HG02610 (cell line): ENCODE data around the gene HOXA7.

Experiments
- ATAC-seq: cut with Tn5 transposase; IDR thresholded peaks from one replicate; pipeline ENCODE4 v1.9.1; 2021; ENCODE audit warnings: mild to moderate bottlenecking, moderate library complexity; ENCODE audit not compliant: unreplicated experiment

HOXA7 gene

GRCh38 chr7:27110186-27111031, 46.1 kb downstream of the HOXA7 start:
- no peak for ATAC-seq

- no peak for ATAC-seq
Measured at GRCh38 chr7:27109466-27110185, 46.8 kb downstream of the HOXA7 start.

DNA sequence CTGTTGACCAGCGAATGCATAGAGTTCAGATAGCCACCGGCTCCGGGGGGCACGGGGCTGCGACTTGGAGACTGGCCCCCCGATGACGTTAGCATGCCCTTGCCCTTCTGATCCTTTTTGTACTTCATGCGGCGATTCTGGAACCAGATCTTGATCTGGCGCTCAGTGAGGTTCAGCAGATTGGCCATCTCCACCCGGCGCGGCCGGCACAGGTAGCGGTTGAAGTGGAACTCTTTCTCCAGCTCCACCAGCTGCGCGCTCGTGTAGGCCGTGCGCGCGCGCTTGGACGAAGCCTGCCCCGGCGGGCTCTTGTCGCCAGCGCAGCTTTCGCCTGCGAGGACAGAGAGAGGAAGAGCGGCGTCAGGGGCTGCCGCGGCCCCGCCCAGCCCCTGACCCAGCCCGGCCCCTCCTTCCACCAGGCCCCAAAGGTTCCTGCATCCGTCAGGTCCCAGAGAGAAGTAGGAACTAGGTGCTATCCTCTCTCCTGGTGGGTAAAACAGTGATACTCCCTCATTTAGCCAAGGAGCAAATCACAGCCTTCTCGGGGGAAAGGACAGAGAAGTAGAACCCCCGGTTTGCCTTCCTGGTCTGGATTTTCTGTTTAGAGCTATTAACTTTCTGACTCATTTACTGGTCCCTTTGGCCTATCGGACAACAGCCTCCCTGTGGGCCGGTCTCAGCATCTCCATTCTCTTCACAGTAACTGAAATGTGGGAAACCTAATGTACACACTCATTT, 47.9 kb downstream of the HOXA7 start:
- no peak for ATAC-seq

GRCh38 chr7:27107391-27108381, 48.8 kb downstream of the HOXA7 start:
- no peak for ATAC-seq

DNA sequence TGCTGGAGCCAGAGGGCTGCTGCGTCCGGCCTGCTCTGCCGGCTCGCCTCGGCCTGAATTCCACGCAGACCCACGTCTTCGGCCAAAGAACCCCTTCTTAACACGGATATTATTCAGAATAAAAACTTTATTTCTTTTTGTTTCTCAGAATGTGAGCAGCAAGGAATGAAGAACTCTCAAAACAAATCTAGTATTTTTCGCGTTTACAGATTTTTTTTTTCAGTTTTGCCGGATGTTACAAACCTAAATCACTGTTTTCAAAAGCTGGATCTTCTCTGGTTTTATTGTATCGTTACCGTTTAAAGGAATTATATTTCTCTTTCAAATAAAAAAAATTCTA, 49.6 kb downstream of the HOXA7 start:
- no peak for ATAC-seq

- no peak for ATAC-seq
Measured at GRCh38 chr7:27106181-27106900, 50.1 kb downstream of the HOXA7 start.

- ATAC-seq = no peak
Measured at GRCh38 chr7:27105301-27106031, 51.0 kb downstream of the HOXA7 start.

DNA sequence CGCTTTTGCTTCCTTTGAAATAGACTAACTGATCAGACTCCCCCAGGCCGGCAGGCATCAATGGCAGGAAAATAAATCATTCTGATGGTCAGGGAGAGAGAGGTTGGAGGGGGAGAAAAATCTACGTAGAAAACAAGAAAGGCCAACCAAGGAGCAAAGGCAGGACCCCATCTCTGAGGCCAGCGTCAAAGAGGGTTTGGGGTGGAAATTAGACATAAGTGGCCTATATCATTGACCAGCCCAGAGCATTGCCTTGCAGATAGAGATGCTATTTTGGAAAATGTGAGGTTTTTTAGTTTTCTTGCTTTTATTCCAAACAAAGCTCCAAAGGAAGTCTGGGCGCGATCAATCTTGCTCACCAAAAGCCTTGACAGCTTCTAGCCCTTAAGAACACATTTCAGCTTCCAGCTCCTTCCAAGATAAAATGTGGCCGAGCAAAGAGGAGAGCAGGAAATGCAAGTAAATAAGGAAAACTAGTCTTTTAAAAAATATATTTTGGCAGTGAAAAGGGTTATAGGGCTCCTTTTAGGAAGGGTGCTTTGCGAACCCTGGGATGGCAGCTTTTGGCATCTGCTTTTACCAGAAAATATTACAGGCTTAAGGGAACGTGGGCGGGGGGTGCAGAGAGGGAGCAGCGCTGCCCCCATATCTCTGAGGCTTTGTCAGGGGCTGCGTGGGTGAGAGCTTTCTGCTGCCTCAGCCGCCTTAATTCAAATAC, 52.0 kb downstream of the HOXA7 start:
- ATAC-seq = no peak
